OCI-LY3 (cell line): Measurements from ENCODE around the gene LPAR3.

ENCODE experiments used
- H2AFZ ChIP-seq: fragments of 200-600, 300-600 bp; shearing (Covaris generic); 2 replicates; pipeline ENCODE4 v1.6.0; 2014; ENCODE audit warnings: antibody characterized with exemption, low read depth, low read length
- H3K27ac ChIP-seq: fragments of 200-600, 300-600 bp; sonication (generic); 2 replicates; pipeline ENCODE4 v1.5.1; 2014; ENCODE audit warnings: mild to moderate bottlenecking, low read length, moderate library complexity, mixed read lengths
- H3K27me3 ChIP-seq: fragments of 200-600, 300-600 bp; sonication (generic); 2 replicates; pipeline ENCODE4 v1.6.1; 2014; ENCODE audit warnings: low read depth, low read length, mixed read lengths
- H3K36me3 ChIP-seq: fragments of 200-600, 300-600 bp; sonication (generic); replicated peaks from 2 replicates; pipeline ENCODE3; 2014; ENCODE audit warnings: low read depth, low read length, mixed read lengths
- H3K4me1 ChIP-seq: fragments of 300-600, 200-600 bp; sonication (generic); 2 replicates; pipeline ENCODE4 v1.6.1; 2014; ENCODE audit warnings: low read length, mixed read lengths
- H3K4me2 ChIP-seq: fragments of 200-600, 300-600 bp; sonication (generic); 2 replicates; pipeline ENCODE4 v1.6.1; 2014; ENCODE audit warnings: low read length, mixed read lengths
- H3K4me3 ChIP-seq: fragments of 300-600, 200-600 bp; sonication (generic); 2 replicates; pipeline ENCODE4 v1.5.1; 2014; ENCODE audit warnings: antibody characterized with exemption, mild to moderate bottlenecking, low read length, moderate library complexity
- H3K79me2 ChIP-seq: fragments of 300-600, 200-600 bp; shearing (Covaris generic); 2 replicates; pipeline ENCODE4 v1.6.1; 2014; ENCODE audit warnings: mild to moderate bottlenecking, low read length, mixed read lengths
- H3K9ac ChIP-seq: fragments of 300-600, 200-600 bp; shearing (Covaris generic); 2 replicates; pipeline ENCODE4 v1.6.0; 2014; ENCODE audit warnings: mild to moderate bottlenecking, low read length, moderate library complexity
- H3K9me3 ChIP-seq: fragments of 200-600, 300-600 bp; shearing (Covaris generic); 2 replicates; pipeline ENCODE4 v1.6.1; 2014; ENCODE audit warnings: low read length, mixed read lengths; ENCODE audit not compliant: insufficient read depth
- H4K20me1 ChIP-seq: fragments of 200-600, 300-600 bp; sonication (generic); 2 replicates; pipeline ENCODE4 v1.6.1; 2016; ENCODE audit warnings: low read length, mixed read lengths; ENCODE audit not compliant: insufficient read depth
- CTCF ChIP-seq: fragments of 200-600, 300-600 bp; sonication (generic); IDR thresholded peaks from 2 replicates; pipeline ENCODE4 v1.5.1; 2014; ENCODE audit warnings: antibody characterized with exemption, low read length, low read depth
- EZH2phosphoT487 ChIP-seq: fragments of 200-600 bp; shearing (Covaris generic); IDR thresholded peaks from 2 replicates; pipeline ENCODE4 v1.6.1; 2018; ENCODE audit warnings: antibody characterized with exemption, mixed run types, low read depth

The LPAR3 gene

GRCh38 chr1:84872696-84873355, 20.2 kb downstream of the LPAR3 start:
- no peak for TF ChIP-seq EZH2phosphoT487
- TF ChIP-seq CTCF: no peak
- no peak overlapping the region for H3K27ac ChIP-seq
- H3K36me3 ChIP-seq: no peaks in the 10 kb centered on the region
- H3K27me3 ChIP-seq: no peaks in the 10 kb centered on the region
- no peaks in the 10 kb centered on the region for H3K4me1 ChIP-seq
- no peak overlapping the region for H3K4me2 ChIP-seq
- no peak overlapping the region for H3K4me3 ChIP-seq
- no peaks in the 10 kb centered on the region for H3K9me3 ChIP-seq
- H2AFZ ChIP-seq: no peak overlapping the region
- no peaks in the 10 kb centered on the region for H4K20me1 ChIP-seq
- no peak overlapping the region for H3K9ac ChIP-seq
- no peaks in the 10 kb centered on the region for H3K79me2 ChIP-seq

GRCh38 chr1:84871181-84871580, 21.8 kb downstream of the LPAR3 start:
- Histone ChIP-seq H3K27ac (no peak overlapping the region), H4K20me1 (no peaks in the 10 kb centered on the region), H3K36me3 (no peaks in the 10 kb centered on the region), H3K79me2 (no peaks in the 10 kb centered on the region), H3K9ac (no peak overlapping the region), H2AFZ (no peak overlapping the region), H3K4me2 (no peak overlapping the region), H3K27me3 (no peaks in the 10 kb centered on the region), H3K9me3 (no peaks in the 10 kb centered on the region), H3K4me3 (no peak overlapping the region), H3K4me1 (no peaks in the 10 kb centered on the region)
- TF ChIP-seq CTCF: no peak
- no peak for TF ChIP-seq EZH2phosphoT487

GRCh38 chr1:84870591-84870990, 22.4 kb downstream of the LPAR3 start:
- Histone ChIP-seq H3K9me3 (no peaks in the 10 kb centered on the region), H3K9ac (no peak overlapping the region)

GRCh38 chr1:84869720-84870119, 23.3 kb downstream of the LPAR3 start:
- H3K4me2 ChIP-seq: no peak overlapping the region
- H3K9me3 ChIP-seq: no peaks in the 10 kb centered on the region

More at GRCh38 chr1:84870591-84870990, 22.4 kb downstream of the LPAR3 start:
- Histone ChIP-seq H3K4me2 (no peak overlapping the region), H2AFZ (no peak overlapping the region), H4K20me1 (no peaks in the 10 kb centered on the region), H3K4me1 (no peaks in the 10 kb centered on the region), H3K27me3 (no peaks in the 10 kb centered on the region), H3K4me3 (no peak overlapping the region), H3K27ac (no peak overlapping the region), H3K79me2 (no peaks in the 10 kb centered on the region), H3K36me3 (no peaks in the 10 kb centered on the region)
- no peak for TF ChIP-seq EZH2phosphoT487
- no peak for TF ChIP-seq CTCF

More at GRCh38 chr1:84869720-84870119, 23.3 kb downstream of the LPAR3 start:
- no peak overlapping the region for H2AFZ ChIP-seq
- H3K4me1 ChIP-seq: no peaks in the 10 kb centered on the region
- no peaks in the 10 kb centered on the region for H3K36me3 ChIP-seq
- no peak overlapping the region for H3K4me3 ChIP-seq
- no peak overlapping the region for H3K9ac ChIP-seq
- no peak overlapping the region for H3K27ac ChIP-seq
- no peaks in the 10 kb centered on the region for H3K79me2 ChIP-seq
- no peaks in the 10 kb centered on the region for H3K27me3 ChIP-seq
- TF ChIP-seq EZH2phosphoT487 (no peak), CTCF (no peak)
- no peaks in the 10 kb centered on the region for H4K20me1 ChIP-seq
